CD4-positive, CD25-positive, alpha-beta regulatory T cell (primary cell): ENCODE measurements around the gene RSKR. TPM values are rescaled to one million over a fixed set of nuclear protein-coding genes. Genes with fewer than 3 reads are reported as not detected.
"Not testable (repeated sequence)": the region's sequence is repeated elsewhere in the genome, so short reads cannot be mapped to it uniquely, and the experiment has no call there.

ENCODE experiments used
- ATAC-seq, 2 donors: fragments of 150-1000 bp; cut with Tn5 transposase; one replicate each; pipeline ENCODE4 v1.10.0; 2021; ENCODE audit warnings: low read depth in 2 of 2, moderate number of reproducible peaks in 2 of 2, moderate library complexity in 1 of 2
- DNase-seq, 3 donors: peaks; one replicate each; pipeline versions ENCODE4 v3.0.0 to v3.0.0-alpha.2; 2012 to 2022; ENCODE audit warnings: mixed read lengths in 1 of 3
- H3K27ac ChIP-seq: one replicate; pipeline ENCODE4 v1.7.0; 2013; ENCODE audit warnings: mild to moderate bottlenecking, low read length; ENCODE audit not compliant: insufficient read depth, poor library complexity, severe bottlenecking
- H3K27me3 ChIP-seq: one replicate; pipeline ENCODE4 v1.7.0; 2013; ENCODE audit warnings: low read length; ENCODE audit not compliant: control insufficient read depth, insufficient read depth
- H3K36me3 ChIP-seq: one replicate; pipeline ENCODE4 v1.7.0; 2013; ENCODE audit warnings: mild to moderate bottlenecking, low read length, moderate library complexity; ENCODE audit not compliant: control insufficient read depth, insufficient read depth
- H3K4me1 ChIP-seq: 2 replicates; pipeline ENCODE4 v1.7.0; 2013; ENCODE audit warnings: mild to moderate bottlenecking, low read length; ENCODE audit not compliant: insufficient read depth, control insufficient read depth, poor library complexity, severe bottlenecking
- H3K4me3 ChIP-seq: one replicate; pipeline ENCODE4 v1.7.0; 2013; ENCODE audit warnings: low read depth, mild to moderate bottlenecking, low read length, moderate library complexity
- H3K9me3 ChIP-seq, 2 experiments: 1 replicate in 1 of 2; 2 replicates in 1 of 2; pipeline ENCODE4 v1.7.0; 2013; ENCODE audit warnings: low read length in 2 of 2, mild to moderate bottlenecking in 1 of 2, moderate library complexity in 1 of 2; ENCODE audit not compliant: control insufficient read depth in 2 of 2
- H3K27ac Mint-ChIP-seq, 3 donors: one replicate each; pipeline ENCODE4 v1.8.0; 2020 to 2022; ENCODE audit warnings: mild to moderate bottlenecking in 3 of 3, mixed read lengths in 3 of 3, moderate library complexity in 2 of 3
- H3K27me3 Mint-ChIP-seq: one replicate; pipeline ENCODE4 v1.8.0; 2022; ENCODE audit warnings: mild to moderate bottlenecking, mixed read lengths
- H3K36me3 Mint-ChIP-seq: one replicate; pipeline ENCODE4 v1.8.0; 2020; ENCODE audit warnings: mixed read lengths
- H3K4me1 Mint-ChIP-seq, 4 donors: one replicate each; pipeline ENCODE4 v1.8.0; 2020 to 2022; ENCODE audit warnings: mixed read lengths in 4 of 4, mild to moderate bottlenecking in 1 of 4
- H3K4me3 Mint-ChIP-seq, 4 donors: one replicate each; pipeline ENCODE4 v1.8.0; 2020 to 2022; ENCODE audit warnings: mild to moderate bottlenecking in 4 of 4, mixed read lengths in 4 of 4, moderate library complexity in 3 of 4
- H3K9me3 Mint-ChIP-seq, 7 donors: one replicate each; pipeline ENCODE4 v1.8.0; 2020 to 2022; ENCODE audit warnings: mixed read lengths in 7 of 7, mild to moderate bottlenecking in 3 of 7, moderate library complexity in 2 of 7
- polyA plus RNA-seq, 4 donors: library from polyadenylated mRNA; unstranded; fragments of 300-500 nt; fragmentation: Illumina TruSeq; gene quantifications; one replicate each; pipeline ENCODE4 v1.2.3, GENCODE V29; 2021
- total RNA-seq: library from RNA; stranded (reverse); gene quantifications from one replicate; pipeline ENCODE4 v1.2.3, GENCODE V29; 2022

The RSKR gene
- total and polyA plus RNA-seq, 5 donors from 2014 or later = 0.08 to 15.2 (median 0.44) TPM; not detected in 1

GRCh38 chr17:28582513-28582912, 31.5 kb downstream of the RSKR start:
- peaks cover 11% of the 10 kb centered on the region for H3K36me3 Mint-ChIP-seq
- H3K4me3 Mint-ChIP-seq = no peak overlapping the region
- no peak for DNase-seq
- H3K27ac Mint-ChIP-seq = no peak overlapping the region
- peaks cover under 1% of the 10 kb centered on the region for H3K4me1 ChIP-seq
- H3K4me1 Mint-ChIP-seq = peaks cover 0 to 12% (median 0%) of the 10 kb centered on the region in 4 donors
- H3K9me3 ChIP-seq = no peaks in the 10 kb centered on the region
- no peak overlapping the region for H3K4me3 ChIP-seq
- peaks cover 24% of the 10 kb centered on the region for H3K36me3 ChIP-seq
- H3K27me3 Mint-ChIP-seq = no peaks in the 10 kb centered on the region
- H3K27ac ChIP-seq = no peak overlapping the region
- no peaks in the 10 kb centered on the region for H3K9me3 Mint-ChIP-seq
- no peaks in the 10 kb centered on the region for H3K27me3 ChIP-seq
- ATAC-seq = no peak

- H3K27me3 Mint-ChIP-seq = no peaks in the 10 kb centered on the region
- no peak overlapping the region for H3K4me3 ChIP-seq
- H3K36me3 ChIP-seq = peaks cover 22% of the 10 kb centered on the region
- ATAC-seq (no peak), DNase-seq (no peak)
- peaks cover 8% of the 10 kb centered on the region for H3K36me3 Mint-ChIP-seq
- peak overlapping the region in 2 of 4 donors; percentile 20 to 81 for H3K4me3 Mint-ChIP-seq
- no peak overlapping the region for H3K27ac ChIP-seq
- H3K9me3 Mint-ChIP-seq = no peaks in the 10 kb centered on the region
- no peaks in the 10 kb centered on the region for H3K9me3 ChIP-seq
- H3K27me3 ChIP-seq = no peaks in the 10 kb centered on the region
- H3K4me1 Mint-ChIP-seq = peaks cover 0 to 24% (median 10%) of the 10 kb centered on the region in 4 donors
- peak overlapping the region in 1 of 3 donors; percentile 12 for H3K27ac Mint-ChIP-seq
- peaks cover 10% of the 10 kb centered on the region for H3K4me1 ChIP-seq
These were observed 33.0 kb downstream of the RSKR start for GRCh38 chr17:28580959-28581358.

GRCh38 chr17:28579526-28579925, 34.5 kb downstream of the RSKR start:
- H3K9me3 ChIP-seq = no peaks in the 10 kb centered on the region
- peaks cover 12% of the 10 kb centered on the region for H3K4me1 ChIP-seq
- no peak for DNase-seq
- Mint-ChIP-seq H3K9me3 (no peaks in the 10 kb centered on the region), H3K27ac (peak overlapping the region in 1 of 3 donors; percentile 21), H3K4me3 (no peak overlapping the region), H3K4me1 (peaks cover 0 to 29% (median 18%) of the 10 kb centered on the region in 4 donors), H3K27me3 (no peaks in the 10 kb centered on the region), H3K36me3 (peaks cover 4% of the 10 kb centered on the region)
- no peak for ATAC-seq
- no peaks in the 10 kb centered on the region for H3K27me3 ChIP-seq
- peaks cover 11% of the 10 kb centered on the region for H3K36me3 ChIP-seq
- H3K4me3 ChIP-seq = no peak overlapping the region
- no peak overlapping the region for H3K27ac ChIP-seq

- no peak overlapping the region for H3K27ac Mint-ChIP-seq
These were observed 35.5 kb downstream of the RSKR start for GRCh38 chr17:28578246-28579195.

GRCh38 chr17:28577466-28577824, 36.5 kb downstream of the RSKR start:
- peak overlapping the region in 1 of 4 donors; percentile 79 for H3K4me3 Mint-ChIP-seq
- Histone ChIP-seq H3K9me3 (no peaks in the 10 kb centered on the region), H3K4me1 (peaks cover 19% of the 10 kb centered on the region), H3K27ac (peak overlapping the region; percentile 59), H3K27me3 (no peaks in the 10 kb centered on the region), H3K4me3 (peak overlapping the region; percentile 74), H3K36me3 (no peaks in the 10 kb centered on the region)
- ATAC-seq (no peak), DNase-seq (no peak)
- H3K9me3 Mint-ChIP-seq = no peaks in the 10 kb centered on the region
- H3K36me3 Mint-ChIP-seq = peaks cover 7% of the 10 kb centered on the region
- peak overlapping the region in 2 of 3 donors; percentile 95 for H3K27ac Mint-ChIP-seq
- H3K27me3 Mint-ChIP-seq = no peaks in the 10 kb centered on the region
- peaks cover 0 to 46% (median 32%) of the 10 kb centered on the region in 4 donors for H3K4me1 Mint-ChIP-seq

More at GRCh38 chr17:28578246-28579195, 35.5 kb downstream of the RSKR start:
- Mint-ChIP-seq H3K36me3 (peaks cover 7% of the 10 kb centered on the region), H3K9me3 (no peaks in the 10 kb centered on the region), H3K4me1 (peaks cover 0 to 35% (median 24%) of the 10 kb centered on the region in 4 donors), H3K27me3 (no peaks in the 10 kb centered on the region), H3K4me3 (peak overlapping the region in 2 of 4 donors; percentile 29)
- peak overlapping the region; percentile 7 for H3K27ac ChIP-seq
- H3K4me1 ChIP-seq = peaks cover 12% of the 10 kb centered on the region
- peaks cover 2% of the 10 kb centered on the region for H3K36me3 ChIP-seq
- no peaks in the 10 kb centered on the region for H3K27me3 ChIP-seq
- ATAC-seq (no peak), DNase-seq (no peak)
- H3K9me3 ChIP-seq = no peaks in the 10 kb centered on the region
- no peak overlapping the region for H3K4me3 ChIP-seq

GRCh38 chr17:28576758-28577465, 37.1 kb downstream of the RSKR start, which contains the start of gene ALDOC:
ALDOC (minus strand) TSS chr17:28576895; CDS start chr17:28575532, 1,363 bp downstream.
- ATAC-seq = peak; percentile 97 to 99
- Histone ChIP-seq H3K4me1 (peaks cover 25% of the 10 kb centered on the region), H3K9me3 (no peaks in the 10 kb centered on the region), H3K36me3 (no peaks in the 10 kb centered on the region), H3K27ac (peak within 1 kb of the TSS; percentile 59), H3K4me3 (peak within 1 kb of the TSS; percentile 74), H3K27me3 (no peaks in the 10 kb centered on the region)
- peaks cover 5 to 51% (median 37%) of the 10 kb centered on the region in 4 donors for H3K4me1 Mint-ChIP-seq
- peak; percentile 97 to 98 (median 98) for DNase-seq
- no peaks in the 10 kb centered on the region for H3K9me3 Mint-ChIP-seq
- peak within 1 kb of the TSS; percentile 79 to 96 (median 90) for H3K4me3 Mint-ChIP-seq
- no peaks in the 10 kb centered on the region for H3K27me3 Mint-ChIP-seq
- H3K36me3 Mint-ChIP-seq = peaks cover 7% of the 10 kb centered on the region
- H3K27ac Mint-ChIP-seq = peak within 1 kb of the TSS; percentile 93 to 95 (median 95)

GRCh38 chr17:28576016-28576415, 38.0 kb downstream of the RSKR start:
- not testable (repeated sequence) for H3K9me3 ChIP-seq, H3K27me3 ChIP-seq, H3K36me3 ChIP-seq, H3K27ac ChIP-seq, H3K9me3 Mint-ChIP-seq, DNase-seq, H3K36me3 Mint-ChIP-seq, H3K27me3 Mint-ChIP-seq, ATAC-seq
- Histone ChIP-seq H3K4me3 (peak overlapping the region; percentile 46), H3K4me1 (peaks cover 28% of the 10 kb centered on the region)
- H3K4me1 Mint-ChIP-seq = peaks cover 7 to 56% (median 41%) of the 10 kb centered on the region in 4 donors
- peak overlapping the region; percentile 79 to 96 (median 90) for H3K4me3 Mint-ChIP-seq
- H3K27ac Mint-ChIP-seq = peak overlapping the region; percentile 79 to 95 (median 95)
